T47D (cell line): ENCODE measurements around the gene CTSD.

Experiments used
- DNase-seq, 2 experiments: peaks; one replicate each; pipeline versions ENCODE4 v3.0.0 to v3.0.0-alpha.2; 2011 to 2012; ENCODE audit warnings: low read depth in 1 of 2, low spot score in 1 of 2
- JUND ChIP-seq: IDR thresholded peaks from 2 replicates; pipeline ENCODE4 v1.6.1; 2012; ENCODE audit warnings: low read depth
- in situ Hi-C: cut with HindIII; loops from 2 replicates; pipeline ENCODE4 v1.10.0; 2016; ENCODE audit warnings: low sequenced_read_pairs, low pct_unique_long_range_greater_than_20kb

The CTSD gene

DNA sequence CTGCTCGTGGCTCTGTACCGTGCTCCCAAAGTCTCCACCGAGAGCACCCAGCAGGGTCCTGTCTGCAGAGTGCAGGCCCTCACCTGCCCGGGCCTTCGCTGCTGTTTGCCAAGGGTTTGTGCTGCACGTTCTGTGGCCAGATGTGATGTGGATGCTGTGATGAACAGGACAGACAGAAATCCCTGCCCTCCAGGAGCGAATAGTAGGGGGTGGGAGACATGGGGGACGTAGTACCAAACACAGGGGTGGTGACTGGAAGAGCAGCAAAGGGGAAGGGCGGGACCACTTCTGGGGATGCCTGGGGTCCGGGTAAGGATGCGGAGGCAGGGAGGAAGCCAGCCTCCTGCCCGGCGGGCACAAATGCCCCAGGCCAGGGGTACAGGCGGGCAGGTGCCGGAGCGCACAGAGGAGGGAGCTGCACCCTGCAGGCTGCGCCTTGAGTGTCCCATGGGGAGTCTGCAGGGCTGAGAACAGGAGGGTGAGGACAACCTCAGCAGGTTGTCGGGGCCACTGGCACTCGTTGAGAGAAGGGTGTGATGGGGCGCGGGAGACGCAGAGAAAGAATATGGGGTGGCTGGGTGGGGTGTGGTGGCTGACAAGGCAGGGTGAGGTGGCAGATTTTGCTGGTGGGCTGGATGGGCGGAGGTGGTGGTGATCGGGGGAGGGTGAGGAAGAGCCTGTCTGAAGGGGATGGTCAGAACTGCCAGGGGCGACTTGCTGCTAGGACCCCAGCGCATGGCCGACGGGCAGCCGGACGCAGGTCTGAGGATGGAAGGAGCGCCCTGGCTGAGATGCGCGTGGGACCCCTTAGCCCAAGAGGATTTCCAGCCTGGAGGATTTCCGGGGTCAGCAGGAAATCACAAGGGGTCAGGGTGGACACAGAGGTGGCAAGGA is 16.3 kb upstream of the CTSD start:
- TF ChIP-seq JUND: no peak
- DNase-seq: no peak
- in situ Hi-C loops: no loop called here

DNA sequence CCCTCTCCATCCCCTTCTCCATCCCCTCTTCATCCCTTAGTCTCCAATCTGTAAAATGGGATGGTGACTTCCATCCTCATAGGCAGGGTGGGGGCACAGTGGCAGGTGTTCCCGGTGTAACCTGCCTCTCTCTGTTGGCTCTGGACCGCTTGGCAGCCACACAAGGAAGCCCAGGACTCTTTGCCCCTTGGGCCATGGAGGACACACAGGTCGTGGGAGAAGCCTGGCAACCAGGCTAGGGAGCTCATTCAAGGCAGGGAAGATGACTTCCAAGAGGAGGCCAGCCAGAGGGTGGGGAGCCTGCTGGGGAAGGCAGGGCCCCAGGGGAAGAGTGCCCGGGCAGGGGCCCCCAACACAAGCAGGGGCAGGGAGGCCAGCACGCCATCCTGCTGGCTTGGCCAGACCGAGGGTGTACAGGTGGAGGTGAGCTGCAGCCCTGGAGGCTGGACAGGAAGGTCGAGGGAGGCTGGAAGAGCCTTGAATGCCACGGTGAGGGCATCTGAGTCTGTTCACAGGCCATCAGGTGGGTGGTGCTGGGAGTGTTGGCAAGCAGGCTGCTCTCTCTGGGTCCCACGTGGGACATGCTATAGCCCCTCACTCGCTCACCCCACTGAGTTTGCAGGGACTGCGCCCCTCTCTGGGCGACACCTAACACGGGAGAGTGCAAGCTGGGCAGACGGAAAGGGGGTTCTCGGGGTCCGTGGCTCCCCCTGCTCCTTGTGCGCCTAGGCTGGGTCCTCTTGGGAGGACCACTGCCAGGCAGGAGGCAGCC is 15.5 kb upstream of the CTSD start:
- in situ Hi-C loops: no loop called here
- no peak for TF ChIP-seq JUND
- DNase-seq: peak in 1 of 2 experiments; percentile 60

DNA sequence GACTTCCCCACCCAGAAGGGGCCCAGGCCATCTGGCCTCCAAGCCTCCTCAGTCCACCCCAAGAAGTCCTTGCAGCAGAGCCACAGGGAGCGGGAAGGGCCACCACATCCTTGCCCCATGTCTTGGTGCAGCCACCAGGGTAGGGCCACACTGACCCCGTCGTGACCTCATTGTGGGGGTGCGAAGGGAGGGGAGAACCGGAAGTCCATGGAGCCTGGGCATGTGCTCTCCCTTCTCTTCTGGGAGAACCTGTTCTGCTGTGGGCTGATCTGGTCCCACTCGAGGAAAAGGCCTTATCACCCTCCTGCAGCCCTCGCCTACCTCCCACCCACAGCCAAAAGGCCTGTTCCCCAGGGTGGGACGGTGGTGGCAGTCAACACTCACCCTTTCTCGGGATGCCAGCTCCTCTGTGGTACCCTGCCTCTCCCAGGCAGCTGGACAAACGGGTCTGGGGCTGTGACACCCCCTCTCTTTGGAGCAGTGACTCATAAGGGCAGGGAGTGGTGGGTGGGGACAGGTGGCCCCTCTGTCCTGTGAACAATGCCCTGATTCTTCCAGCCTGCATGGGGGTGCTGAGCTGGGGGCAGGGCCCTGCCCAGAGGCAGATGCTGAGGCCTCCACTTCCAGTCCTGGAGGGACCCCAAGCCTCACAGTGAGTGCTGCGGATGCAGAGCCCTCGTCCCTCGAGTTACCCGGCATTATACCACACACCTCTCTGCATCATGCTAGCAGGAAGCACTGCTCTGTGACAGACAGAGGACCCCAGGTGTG is 14.6 kb upstream of the CTSD start:
- no peak for TF ChIP-seq JUND
- DNase-seq: no peak
- in situ Hi-C loops: no loop called here

DNA sequence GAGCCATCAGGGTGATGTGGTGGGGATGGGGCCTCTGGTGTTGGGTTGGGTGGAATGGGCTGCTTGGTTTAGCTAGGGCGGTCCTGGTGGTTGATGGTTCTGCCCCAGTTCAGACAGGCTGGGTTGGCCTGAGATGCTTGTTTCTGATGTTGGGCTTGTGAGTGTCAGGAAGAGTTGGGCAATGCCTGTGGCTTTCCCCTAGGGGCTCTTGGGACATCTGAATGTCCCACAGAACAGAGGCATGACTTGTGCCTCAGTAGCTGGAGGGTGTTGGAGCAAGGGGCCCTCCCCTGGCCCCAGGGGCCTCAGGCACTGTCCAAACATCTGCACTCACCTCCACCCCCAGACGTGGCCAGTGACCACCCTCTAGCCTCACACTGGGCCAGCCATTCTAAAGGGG is 14.0 kb upstream of the CTSD start:
- no peak for TF ChIP-seq JUND
- DNase-seq: no peak
- in situ Hi-C loops: no loop called here

DNA sequence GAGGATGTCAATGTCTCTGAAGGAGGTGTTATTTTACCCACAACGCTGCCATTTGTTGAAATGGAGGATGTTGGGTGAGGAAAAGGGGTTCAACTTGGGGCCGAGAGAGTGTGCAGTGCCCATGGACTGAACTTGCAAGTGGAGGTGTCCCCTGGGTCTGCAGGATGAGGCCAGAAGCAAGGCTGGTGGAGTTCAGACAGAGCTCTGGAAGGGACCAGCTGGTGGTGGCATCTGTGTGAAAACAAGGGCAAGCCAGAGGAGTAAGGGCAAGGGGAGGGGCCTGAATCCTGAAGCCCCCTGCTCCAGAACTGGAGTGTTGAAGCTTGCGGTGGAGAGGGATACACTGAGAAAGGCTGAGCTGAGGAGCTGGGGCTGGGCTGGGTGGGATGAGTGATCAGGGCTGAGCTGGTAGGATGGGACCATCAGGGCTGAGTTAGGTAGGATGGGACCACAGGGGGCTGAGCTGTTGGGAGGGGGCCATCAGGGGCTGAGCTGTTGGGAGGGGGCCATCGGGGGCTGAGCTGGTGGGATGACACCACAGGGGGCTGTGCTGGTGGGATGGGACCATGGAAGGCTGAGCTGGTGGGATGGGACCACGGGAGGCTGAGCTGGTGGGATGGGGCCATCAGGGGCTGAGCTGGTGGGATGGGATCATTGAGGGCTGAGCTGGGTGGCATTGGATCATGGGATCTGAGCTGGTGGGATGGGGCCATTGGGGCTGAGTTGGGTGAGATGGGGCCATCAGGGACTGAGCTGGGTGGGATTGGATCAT is 13.4 kb upstream of the CTSD start:
- TF ChIP-seq JUND: no peak
- no peak for DNase-seq
- in situ Hi-C loops: no loop called here

DNA sequence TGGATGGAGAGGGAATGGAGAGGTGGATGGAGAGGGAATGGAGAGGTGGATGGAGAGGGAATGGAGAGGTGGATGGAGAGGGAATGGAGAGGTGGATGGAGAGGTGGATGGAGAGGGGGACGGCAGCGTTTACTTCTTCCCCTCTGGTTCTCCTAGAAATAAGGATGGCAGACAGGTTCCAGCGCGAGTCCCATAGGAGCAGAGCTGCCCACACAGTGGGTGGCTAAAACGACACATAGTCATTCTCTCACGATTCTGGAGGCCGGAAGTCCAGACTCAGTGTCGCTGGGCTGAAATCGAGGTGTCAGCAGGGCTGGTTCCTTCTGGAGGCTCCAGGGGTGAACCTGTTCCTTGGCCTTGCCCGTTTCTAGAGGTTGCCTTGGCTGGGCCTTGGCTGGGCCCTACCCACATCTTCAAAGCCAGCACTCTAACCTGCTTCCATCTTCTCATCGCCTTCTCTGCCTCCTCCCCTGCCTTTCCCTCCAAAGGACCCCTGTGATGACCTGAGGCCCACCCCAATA is 12.7 kb upstream of the CTSD start:
- DNase-seq: no peak
- in situ Hi-C loops: no loop called here
- TF ChIP-seq JUND: no peak

DNA sequence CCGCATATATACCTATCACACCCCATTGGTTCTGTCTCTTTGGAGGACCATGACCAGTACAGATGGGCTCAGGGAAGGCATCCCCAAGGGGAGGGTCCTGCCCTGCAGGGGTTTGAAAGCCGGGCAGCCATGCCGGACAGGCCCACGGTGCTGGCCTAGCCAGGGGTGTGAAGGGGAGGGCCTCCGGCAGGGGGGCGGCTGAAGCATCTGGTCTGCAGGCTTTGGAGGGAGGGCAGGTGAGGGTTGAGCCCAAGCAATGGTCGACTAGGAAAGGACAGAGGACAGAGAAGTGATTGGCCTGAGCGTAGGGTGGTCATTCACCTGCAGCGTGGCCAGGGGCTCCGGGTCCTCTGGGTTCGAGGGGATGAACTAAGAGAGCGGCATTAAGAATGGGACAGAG is 11.2 kb upstream of the CTSD start:
- no peak for DNase-seq
- TF ChIP-seq JUND: no peak
- in situ Hi-C loops: no loop called here

DNA sequence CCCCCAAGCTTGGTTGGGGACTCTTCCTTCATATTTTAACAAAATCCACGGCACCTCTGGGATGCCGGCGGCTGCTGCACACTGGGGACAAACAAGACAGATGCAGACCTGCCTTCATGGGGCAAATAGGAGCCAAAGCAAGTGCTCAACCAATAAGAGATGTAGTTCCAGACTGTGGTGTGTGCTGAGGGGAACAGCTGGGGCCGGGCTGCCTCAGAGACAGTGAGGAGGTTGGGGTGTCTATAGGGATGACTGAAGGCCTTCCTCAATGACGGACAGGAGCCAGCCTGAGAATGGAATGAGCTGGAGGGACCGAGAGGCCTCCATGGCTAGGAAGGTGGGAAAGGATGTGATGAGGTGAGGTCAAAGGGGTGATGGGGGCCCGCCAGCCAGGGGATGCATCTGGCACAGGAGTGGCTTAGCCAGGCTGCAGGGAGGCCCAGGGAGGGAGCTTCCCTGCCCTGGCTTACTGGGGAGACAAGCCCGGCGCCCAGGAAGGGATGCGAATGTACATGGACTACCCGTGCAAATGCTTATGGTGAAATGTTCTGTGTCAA is 10.3 kb upstream of the CTSD start:
- TF ChIP-seq JUND: no peak
- no peak for DNase-seq
- in situ Hi-C loops: no loop called here

DNA sequence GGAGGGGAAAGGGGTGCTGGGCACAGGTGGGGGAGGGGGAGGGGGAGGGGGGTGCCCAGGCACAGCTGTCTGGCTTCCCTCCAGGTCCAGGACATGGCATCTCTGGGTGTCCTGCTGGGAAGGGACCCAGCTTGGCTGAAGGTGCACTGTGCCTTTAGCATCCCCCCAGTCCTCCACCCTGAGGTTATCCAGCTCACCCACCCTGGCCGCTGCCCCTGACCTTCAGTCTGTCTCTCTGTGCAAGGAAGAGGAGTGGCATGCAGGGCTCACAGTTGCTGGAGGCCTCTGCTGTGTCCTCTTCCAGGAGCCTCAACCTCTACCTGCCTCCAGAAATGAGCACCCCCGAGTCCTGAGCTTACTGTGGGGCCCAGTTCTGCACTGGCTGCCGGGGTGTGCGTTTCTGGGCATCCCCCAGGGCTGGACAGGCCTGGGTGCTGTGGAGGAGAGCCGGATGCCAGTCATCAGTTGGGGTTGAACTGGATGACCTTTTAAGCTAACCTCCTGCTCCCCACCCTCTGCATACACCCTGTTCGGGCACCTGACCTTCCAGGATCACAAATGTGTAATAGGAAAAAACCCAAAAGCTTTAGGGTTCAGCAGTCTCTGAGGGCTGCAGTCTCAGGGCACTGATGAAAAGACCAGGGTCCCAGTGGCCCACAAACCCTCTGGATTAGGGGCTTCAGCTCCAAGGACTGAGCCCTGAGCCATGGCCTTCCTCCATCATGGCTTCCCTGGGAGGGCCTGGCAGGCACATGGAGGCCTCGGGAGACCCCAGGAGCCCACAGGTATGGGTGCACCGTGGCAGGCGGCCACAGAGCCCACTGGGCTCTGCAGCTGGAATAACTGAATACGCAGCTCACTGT is 9.6 kb upstream of the CTSD start:
- no peak for TF ChIP-seq JUND
- no peak for DNase-seq
- in situ Hi-C loops: no loop called here

DNA sequence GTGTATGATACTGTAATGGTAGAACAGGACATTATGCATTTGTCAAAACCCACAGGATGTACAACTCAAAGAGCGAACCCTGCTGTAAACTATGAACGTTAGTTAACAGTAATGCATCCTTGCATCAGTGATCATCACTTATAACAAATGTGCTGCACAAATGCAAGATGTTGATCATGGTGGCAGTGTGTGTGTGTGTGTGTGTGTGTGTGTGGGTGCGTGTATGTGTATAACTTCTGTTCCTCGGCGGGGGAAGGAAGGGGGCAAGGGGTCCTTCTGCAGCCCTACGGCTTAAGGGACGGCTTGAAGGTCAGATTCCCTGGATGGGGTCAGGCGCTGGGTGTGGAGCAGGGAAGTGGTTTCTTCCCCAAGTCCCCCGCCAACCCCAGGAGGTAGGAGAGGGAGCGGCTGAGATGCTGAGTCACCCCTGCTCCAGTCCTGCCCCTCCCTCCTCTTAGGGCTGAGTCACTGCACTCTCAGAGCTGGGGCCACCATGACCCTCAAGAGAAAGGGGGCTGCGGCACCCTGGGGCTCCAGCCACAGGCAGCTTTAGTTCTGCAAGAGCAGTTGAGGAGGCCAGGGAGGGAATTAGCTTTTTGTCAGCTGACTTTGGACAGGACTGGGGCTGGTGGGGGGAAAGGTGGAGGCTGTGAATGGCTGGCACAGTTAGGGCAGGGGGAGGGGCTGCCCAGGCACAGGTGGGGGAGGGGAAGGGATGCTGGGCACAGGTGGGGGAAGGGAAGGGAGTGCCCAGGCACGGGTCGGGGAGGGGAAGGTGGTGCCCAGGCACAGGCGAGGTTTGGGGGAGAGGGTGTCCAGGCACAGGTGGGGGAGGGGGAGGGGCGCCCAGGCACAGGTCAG is 8.8 kb upstream of the CTSD start:
- in situ Hi-C loops: no loop called here
- peak in 1 of 2 experiments; percentile 75 for DNase-seq
- no peak for TF ChIP-seq JUND
